Measurements from ENCODE around the gene MX1.
A peak's percentile ranks its signal among the peaks of the same experiment; 100 is the strongest.

The MX1 gene

DNA sequence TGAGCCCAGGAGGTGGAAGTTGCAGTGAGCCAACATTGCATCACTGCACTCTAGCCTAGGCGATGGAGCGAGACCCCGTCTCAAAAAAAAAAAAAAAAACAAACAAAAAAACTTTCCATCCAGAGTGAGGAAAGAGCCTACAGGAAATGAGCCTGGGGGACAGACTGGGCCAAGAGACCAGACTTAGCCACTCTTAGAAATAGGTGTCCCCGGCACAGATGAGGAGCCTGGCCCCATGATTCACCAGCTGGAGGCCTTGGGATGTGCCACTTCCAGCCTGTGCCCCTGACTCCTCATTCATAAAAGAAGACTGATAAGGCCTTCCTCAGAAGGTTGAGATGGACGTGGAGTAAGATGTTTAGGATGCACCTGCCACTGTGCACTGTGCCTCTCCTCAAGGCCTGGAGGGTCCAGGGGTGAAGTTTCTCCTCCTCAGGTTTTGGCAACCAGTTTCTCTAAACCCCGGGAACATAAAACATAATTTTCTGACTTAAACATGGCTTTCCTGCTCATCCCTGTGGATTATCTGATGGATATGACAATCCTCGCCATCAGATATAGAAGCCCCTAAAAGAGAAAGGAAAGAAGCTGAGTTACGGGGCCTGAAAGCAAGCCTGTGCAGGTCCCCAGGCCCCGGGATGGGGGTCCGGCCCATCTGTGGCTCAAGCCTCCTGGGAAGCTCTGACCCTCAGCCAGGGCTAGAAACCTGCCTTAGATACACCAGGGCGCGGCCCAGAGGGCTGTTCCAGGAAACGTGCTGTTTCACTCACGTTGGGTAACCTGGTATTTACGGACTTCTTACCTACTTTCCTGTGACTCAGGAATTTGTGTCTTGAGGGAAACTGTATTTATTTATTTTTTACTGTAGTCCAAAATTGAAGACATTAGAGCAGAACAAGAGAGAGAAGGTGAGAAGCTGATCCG lies 26.0 kb downstream of the MX1 start:
- in situ Hi-C loops (cut with MboI; ENCODE audit: low pct_unique_long_range_greater_than_20kb, low sequenced_read_pairs) = no loop called here

DNA sequence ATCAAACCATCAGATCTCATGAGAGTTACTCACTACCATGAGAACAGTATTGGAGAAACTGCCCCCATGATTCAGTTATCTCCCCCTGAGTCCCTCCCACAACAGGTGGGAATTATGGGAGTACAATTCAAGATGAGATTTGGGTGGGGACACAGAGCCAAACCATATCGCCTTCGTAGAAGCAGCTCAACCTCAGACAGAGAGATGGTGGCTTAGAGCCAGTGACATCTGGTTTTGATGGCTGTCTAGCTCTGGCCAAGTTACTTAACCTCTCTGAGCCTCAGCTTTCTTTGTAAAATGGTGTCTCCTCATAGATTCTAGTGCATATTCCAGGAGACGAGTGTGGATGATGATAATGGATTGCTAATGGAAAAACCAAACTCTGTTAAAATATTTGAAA lies 27.2 kb downstream of the MX1 start:
- in situ Hi-C loops (cut with MboI; ENCODE audit: low pct_unique_long_range_greater_than_20kb, low sequenced_read_pairs) = no loop called here
- DNase-seq = no peak

More for the DNA sequence above, 26.0 kb downstream of the MX1 start:
- DNase-seq = no peak

DNA sequence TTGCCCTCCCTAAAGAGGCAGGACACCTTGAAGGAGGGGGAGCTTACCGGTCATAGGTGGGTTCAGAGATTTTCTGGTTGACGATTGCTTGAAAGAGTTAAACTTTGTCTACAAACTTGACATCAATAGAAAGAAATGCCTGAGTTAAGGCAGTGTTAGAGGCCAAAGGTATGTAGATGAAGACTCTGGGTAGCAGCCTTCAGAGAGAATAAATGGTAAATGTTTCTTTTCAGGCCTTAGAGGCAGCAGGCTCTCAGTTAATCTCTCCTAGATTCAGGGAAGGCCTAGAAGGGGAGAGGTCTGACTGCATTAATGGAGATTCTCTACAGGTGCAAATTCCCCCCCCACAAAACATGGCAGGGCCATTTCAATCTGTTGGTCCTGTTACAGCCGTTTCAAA lies 27.7 kb downstream of the MX1 start:
- in situ Hi-C loops (cut with MboI; ENCODE audit: low pct_unique_long_range_greater_than_20kb, low sequenced_read_pairs) = no loop called here
- no peak for DNase-seq

DNA sequence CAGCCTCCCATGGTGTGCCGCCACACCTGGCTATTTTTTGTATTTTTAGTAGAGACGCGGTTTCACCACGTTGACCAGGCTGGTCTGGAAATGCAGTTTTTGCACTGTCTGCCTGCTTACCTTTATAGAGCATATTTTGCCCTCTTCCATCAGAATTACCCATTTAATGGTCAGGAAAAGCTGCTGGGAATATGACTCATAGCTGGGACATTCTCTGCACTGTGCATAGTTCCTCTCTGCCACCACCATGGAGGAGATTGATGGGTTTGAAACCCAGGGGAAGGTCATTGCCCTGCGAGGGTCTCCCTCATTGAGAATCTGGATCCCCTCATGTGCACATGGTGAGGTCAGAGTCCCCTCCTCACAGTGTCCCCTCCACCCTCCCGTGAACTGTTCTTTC lies 32.1 kb downstream of the MX1 start:
- in situ Hi-C loops (cut with MboI; ENCODE audit: low pct_unique_long_range_greater_than_20kb, low sequenced_read_pairs) = no loop called here
- no peak for DNase-seq

DNA sequence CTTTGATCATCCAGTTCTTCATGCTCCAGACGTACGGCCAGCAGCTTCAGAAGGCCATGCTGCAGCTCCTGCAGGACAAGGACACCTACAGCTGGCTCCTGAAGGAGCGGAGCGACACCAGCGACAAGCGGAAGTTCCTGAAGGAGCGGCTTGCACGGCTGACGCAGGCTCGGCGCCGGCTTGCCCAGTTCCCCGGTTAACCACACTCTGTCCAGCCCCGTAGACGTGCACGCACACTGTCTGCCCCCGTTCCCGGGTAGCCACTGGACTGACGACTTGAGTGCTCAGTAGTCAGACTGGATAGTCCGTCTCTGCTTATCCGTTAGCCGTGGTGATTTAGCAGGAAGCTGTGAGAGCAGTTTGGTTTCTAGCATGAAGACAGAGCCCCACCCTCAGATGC lies 32.5 kb downstream of the MX1 start:
- in situ Hi-C loops (cut with MboI; ENCODE audit: low pct_unique_long_range_greater_than_20kb, low sequenced_read_pairs) = no loop called here
- no peak for DNase-seq

DNA sequence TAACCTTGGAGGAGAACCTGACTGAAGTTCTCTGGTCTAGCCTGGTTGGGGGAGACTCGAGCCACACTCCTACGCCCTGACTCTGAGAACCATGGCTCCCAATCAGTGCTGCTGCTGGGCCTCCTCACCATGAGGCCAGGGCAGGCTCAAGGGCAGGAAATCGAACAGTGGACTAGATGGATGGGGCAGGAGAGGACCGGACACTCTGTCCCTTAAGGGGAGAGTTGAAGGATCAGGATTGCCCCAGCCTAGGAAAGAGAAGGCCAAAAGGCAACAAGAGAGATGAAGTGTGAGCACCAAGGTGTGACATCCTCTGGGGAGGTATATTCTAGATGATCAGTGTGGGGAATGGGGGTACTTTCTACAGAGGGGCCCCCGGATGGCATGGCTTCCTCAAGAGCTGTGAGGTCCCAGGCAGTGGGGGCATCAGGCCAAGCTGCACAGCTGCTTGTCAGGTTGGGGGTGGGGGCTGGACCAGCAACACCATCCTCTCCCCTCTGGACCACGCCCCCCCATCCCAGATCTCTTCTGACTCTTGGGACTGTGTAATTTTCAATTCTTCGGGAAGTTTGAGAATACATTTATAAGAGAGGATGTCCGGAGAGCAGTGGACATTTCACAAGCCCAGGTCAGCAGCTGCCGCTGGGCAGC lies 34.0 kb downstream of the MX1 start:
- in situ Hi-C loops (cut with MboI; ENCODE audit: low pct_unique_long_range_greater_than_20kb, low sequenced_read_pairs) = no loop called here

DNA sequence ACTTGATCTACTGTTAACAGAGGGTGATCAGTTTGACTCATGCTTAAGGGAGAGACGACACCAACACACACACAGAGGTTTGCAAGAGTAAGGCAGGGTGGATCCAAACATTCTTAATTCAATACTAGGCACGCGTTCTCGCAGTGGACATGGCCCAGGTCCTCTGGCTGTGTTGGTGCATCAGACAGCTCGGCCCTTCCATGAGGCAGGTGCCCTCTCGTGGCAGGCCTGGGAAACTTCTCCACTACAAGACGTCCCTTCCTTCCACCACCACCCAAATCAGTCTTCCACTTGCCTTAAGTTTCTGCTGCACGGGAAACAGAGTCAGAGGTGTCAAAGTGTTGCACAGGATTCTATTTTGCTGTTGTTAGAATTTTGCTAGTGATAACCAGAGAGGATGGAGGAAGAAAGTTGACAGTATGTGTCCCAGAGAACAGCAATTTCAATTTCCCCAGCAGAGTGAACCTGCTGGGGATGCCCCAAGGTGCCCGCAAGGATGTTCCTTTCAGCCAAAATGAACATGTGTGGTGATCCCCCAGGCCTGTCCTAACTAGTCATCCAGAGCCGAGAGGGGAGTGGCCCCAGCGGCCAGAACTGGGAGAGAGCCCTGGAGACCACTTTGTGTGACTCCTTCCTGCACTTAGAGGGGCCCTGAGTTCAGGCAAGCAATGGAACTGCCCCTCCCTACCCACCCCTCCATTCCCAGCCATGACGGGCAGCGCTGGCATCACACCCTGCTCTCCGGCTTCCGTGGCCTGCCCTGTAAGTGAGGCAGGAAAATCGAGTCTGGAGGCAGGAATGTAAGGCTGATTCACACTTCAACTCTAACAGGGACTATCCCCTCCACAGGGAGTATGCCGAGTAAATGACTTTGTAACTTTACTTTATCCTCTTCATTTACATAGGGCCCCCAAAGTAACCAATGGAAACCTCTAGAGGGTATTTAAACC lies 34.8 kb downstream of the MX1 start:
- in situ Hi-C loops (cut with MboI; ENCODE audit: low pct_unique_long_range_greater_than_20kb, low sequenced_read_pairs) = no loop called here

More for the DNA sequence above, 34.0 kb downstream of the MX1 start:
- DNase-seq = no peak

DNA sequence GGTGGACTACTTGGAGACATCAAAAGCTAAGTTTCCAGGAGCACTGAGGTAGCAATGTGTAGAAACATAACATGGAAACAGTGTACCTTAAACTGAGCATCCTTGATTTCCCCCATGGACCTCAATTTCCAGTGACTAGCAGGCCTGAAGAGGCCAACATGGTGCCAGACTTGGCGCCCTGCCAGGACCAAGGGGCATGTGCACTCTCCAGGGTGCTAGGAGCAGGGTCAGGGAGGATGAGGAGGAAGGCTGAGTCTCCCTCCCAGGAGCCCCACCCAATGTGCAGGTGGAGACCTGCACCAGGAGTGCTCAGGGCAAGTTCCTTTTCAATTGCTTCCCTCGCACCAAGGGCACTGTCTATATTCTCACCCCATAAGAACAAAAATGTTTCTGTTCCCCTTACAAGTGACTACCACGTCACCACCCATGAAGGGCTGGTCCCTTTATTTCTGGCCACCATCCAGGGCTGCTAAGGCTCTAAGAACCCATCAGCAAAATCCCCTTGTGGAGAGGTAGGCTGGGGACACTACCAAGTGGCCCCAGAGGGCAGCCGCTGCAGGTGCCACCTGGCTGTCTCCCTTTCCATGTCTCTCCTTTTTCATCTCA lies 39.2 kb downstream of the MX1 start:
- in situ Hi-C loops (cut with MboI; ENCODE audit: low pct_unique_long_range_greater_than_20kb, low sequenced_read_pairs) = no loop called here
- no peak for DNase-seq

More for the DNA sequence above, 34.8 kb downstream of the MX1 start:
- DNase-seq = peak; percentile 67

DNA sequence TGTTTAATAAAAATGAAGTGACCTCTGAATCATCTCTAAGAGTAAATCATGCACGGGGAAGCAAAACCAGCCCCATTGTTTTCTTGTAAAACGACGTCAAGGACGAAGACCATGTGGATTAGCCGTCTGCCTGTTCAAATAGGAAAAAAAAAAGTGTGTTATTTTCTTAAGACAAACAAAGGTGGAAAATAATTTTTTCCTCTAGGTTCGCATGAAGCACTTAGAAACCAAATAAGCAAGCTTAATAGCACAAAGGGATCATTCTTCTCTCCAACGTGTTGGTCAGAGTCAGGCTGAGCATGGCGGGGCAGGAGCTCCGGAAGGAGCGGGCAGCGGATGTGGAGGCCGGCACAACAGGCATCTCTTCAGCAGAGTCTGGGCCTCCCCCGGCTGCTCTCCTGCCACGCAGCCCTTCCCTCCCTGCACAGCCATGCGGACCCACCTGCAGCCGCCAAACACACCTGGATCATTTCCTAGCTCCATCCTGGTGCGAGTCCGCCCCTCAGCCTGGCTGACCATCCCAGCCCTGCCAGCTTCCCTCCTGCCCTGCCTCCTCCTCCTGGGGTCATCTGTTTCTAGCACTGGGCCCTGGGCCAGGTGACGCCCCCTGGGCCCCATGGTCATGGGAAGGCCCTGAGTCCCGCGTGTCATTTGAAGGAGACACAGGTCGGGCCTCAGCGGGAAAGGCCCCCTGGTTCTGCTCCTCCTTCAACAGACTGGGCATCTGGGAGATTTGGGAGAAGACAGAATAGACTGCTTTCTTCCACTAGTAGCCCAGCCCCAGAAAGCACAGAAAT lies 40.2 kb downstream of the MX1 start:
- in situ Hi-C loops (cut with MboI; ENCODE audit: low pct_unique_long_range_greater_than_20kb, low sequenced_read_pairs) = no loop called here

DNA sequence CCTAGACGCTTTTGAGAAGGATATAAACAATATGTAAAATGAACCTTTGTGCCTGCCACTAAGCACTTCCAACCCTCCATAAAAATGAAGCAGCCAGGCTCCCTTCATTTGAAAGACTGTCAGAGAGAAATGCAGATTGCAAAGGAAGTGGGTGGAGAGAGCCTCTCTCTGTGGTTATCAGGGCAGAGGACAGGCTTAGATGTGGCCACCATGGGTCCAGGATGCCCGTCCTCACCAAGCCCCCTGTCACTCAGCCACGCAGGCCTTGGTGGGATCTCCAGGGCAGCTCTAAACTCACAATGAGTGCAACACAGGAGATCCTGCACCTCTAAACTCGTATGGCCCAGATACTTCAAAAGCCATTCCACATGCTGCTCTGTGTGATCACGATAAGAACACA lies 44.0 kb downstream of the MX1 start:
- no peak for DNase-seq
- in situ Hi-C loops (cut with MboI; ENCODE audit: low pct_unique_long_range_greater_than_20kb, low sequenced_read_pairs) = no loop called here

More for the DNA sequence above, 40.2 kb downstream of the MX1 start:
- no peak for DNase-seq

DNA sequence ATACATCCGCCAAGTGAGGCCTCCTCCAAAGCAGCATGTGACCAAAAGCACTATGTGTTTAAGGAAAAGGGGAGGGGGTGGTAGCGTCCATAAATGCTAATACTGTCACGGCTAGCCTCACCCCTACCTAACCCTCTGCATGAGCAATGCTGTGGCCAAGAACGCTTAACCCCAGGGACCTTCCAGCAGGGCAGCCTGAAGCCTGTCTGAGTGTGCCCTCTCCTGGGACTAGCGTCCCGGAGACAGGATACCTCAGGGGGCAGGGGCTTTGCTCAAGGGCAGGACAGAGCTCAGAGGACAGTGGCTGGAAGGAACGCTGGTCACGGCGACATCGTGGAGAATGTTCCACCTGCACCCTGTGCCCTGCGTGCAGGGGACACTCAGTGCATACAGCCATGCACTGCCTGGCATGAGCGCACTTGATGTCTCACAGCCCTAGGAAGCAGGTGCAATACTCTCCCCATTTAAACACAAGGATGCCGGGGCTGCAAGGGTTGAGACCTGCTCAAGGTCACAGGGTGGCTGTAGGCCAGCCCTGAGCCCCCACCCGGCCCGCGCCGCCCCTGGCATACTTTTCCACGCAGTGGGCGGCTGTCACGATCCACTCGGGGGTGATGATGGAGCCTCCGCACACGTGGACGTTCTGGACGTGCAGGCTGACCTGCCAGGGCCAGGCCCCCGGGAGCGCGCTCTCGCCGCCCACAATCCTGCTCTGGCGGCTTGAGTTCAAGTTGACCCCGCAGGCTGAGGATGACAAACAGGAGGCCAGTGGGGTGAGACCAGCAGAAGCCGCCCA lies 46.9 kb downstream of the MX1 start:
- in situ Hi-C loops (cut with MboI; ENCODE audit: low pct_unique_long_range_greater_than_20kb, low sequenced_read_pairs) = no loop called here

DNA sequence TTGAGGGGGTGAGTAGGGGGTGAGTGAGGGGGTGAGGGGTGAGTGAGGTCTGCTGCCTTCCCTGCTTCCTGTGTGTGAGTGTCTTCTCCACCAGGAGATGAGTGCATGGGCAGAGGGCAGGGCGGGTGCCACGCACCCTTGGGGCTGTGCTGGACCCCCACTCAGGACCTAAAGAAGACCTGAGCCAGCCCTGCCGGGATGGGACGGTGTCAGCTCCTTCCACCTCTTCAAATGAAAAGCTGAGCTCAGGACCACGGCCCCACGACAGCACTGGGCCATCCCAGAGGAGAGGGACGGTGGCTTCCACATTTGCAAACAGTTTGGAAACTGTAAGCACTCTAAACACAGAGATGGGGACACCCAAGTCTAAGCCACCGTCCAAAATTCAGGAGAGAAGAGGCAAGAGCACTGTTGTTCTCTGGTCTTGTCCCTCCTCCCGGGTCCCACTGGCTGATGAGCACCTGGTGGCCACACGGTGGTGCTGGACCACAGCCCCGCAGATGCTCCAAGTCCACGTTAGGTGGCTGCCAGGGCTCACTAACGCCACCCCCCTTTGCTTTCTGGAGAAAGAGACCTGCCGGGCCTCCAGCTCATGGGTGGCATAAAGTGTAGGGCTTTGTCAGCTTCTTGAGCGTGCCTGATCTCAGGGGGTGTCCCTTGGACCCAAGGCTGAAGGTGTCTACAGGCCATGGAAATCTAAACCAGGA lies 49.8 kb downstream of the MX1 start:
- in situ Hi-C loops (cut with MboI; ENCODE audit: low pct_unique_long_range_greater_than_20kb, low sequenced_read_pairs) = no loop called here
- no peak for DNase-seq

More for the DNA sequence above, 46.9 kb downstream of the MX1 start:
- DNase-seq = no peak

DNA sequence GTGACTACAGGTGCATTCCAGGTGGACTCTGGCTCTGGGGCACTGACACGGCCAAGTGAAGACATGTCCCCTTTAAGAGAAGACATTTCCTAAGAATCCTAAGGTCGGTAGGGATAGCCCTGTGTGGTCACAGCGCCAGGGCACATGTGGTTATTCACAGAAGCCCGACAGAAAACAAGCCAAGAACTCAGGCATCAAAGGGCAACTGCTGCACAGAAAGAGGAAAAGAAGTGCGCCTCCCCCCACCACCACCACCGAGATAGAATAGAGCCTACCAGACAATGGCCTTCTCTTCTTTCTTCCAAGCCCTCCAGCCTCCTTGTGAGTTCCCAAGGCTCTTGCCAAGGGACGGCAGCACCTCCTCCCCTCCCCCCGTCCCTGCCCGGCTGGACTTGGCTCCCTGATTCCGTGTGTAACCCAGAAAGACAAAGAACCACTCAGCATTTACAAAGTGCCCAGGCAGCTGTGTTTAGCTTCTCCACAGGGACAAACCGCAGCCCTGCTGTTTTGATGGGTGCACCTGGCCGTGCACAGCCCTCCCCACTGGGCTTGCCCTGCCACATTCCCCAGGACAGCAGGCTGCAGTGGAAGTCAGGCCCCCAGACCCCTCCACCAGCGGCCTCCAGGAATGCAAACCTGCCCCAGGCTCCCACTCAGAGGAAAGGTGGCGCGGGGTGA lies 51.7 kb downstream of the MX1 start:
- in situ Hi-C loops (cut with MboI; ENCODE audit: low pct_unique_long_range_greater_than_20kb, low sequenced_read_pairs) = no loop called here
- no peak for DNase-seq

DNA sequence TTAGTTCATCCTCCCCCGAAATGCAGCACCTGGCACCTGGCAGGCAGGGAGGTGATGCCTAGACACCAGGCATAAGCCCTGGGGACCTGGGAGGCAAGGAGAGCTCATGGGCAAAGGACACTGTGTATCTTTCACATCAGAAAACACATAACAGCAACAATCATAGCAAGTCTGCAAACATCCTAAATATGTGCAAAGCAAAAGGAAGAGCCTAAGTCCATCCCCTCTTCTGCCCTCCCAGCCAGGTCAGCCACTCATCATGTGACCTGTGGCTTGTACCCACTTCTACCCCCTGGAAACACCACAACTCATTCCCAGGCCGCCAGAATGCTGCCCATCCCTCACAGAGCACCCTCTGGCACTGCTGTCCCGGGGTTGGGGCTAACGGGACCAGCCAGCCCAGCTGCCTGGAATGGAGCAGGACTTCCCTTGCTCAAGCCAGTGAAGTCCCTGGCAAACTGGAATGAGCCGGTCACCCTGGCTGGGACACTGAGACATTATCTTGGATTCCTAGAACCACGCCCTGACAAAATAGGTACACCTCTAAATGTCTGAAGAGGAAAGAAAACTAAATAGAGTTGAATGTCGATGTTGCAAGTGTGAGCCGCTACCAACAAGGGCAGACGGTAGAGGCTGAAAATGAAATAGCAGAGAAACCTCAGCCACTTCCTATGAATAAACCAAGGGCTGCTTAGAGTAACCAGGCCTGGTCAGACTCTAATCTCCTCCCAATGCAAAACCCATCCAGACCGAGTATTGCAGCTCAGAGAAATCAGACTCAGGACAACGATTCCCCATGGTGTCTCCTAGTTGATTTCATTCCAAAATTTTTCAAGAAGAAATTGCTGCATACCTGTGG lies 52.5 kb downstream of the MX1 start:
- DNase-seq = no peak
- in situ Hi-C loops (cut with MboI; ENCODE audit: low pct_unique_long_range_greater_than_20kb, low sequenced_read_pairs) = no loop called here

DNA sequence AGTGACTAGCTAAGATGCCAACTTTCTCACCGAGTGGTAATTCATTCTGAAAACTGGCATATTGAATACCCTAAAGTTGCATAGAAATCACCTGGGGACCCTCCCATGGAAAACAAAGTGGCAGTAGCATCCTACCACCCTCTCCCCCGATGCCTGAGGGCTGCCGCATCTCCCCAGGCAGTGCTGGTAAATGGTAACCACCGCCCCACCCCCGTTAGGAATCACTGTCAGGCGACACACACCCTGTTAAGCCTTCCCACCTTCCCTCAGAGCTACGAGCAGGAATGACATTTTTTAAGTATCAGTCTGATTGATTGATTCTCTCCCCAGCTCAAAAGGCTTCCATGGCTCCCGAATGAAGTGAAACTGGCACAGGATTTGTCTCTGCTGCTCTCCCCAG lies 53.6 kb downstream of the MX1 start:
- in situ Hi-C loops (cut with MboI; ENCODE audit: low pct_unique_long_range_greater_than_20kb, low sequenced_read_pairs) = no loop called here

More for the DNA sequence above, 53.6 kb downstream of the MX1 start:
- DNase-seq = no peak

All from KBM-7 (cell line).